Trophoblast cell (in vitro differentiated cells and primary cell): ENCODE data around the gene HGFAC.

Experiments
- DNase-seq, 2 donors: peaks; one replicate each; pipeline ENCODE4 v3.0.0-alpha.2; 2016
- H2AFZ ChIP-seq: 2 replicates; pipeline ENCODE4 v1.6.1; 2013; ENCODE audit warnings: low read length, moderate library complexity, mild to moderate bottlenecking; ENCODE audit not compliant: insufficient read depth, poor library complexity
- H2AK5ac ChIP-seq: 2 replicates; pipeline ENCODE4 v1.6.1; 2013; ENCODE audit warnings: mild to moderate bottlenecking, low read length
- H2BK120ac ChIP-seq: 2 replicates; pipeline ENCODE4 v1.6.1; 2013; ENCODE audit warnings: low read length, mild to moderate bottlenecking, moderate library complexity; ENCODE audit not compliant: insufficient read depth, poor library complexity
- H2BK12ac ChIP-seq: 2 replicates; pipeline ENCODE4 v1.6.1; 2013; ENCODE audit warnings: mild to moderate bottlenecking, low read length, moderate library complexity
- H2BK5ac ChIP-seq: 2 replicates; pipeline ENCODE4 v1.6.1; 2013; ENCODE audit warnings: low read length, low read depth, moderate library complexity, mild to moderate bottlenecking; ENCODE audit not compliant: poor library complexity
- H3K14ac ChIP-seq: 2 replicates; pipeline ENCODE4 v1.6.1; 2013; ENCODE audit warnings: mild to moderate bottlenecking, low read length
- H3K18ac ChIP-seq: 2 replicates; pipeline ENCODE4 v1.6.1; 2013; ENCODE audit warnings: mild to moderate bottlenecking, low read length
- H3K23ac ChIP-seq: 2 replicates; pipeline ENCODE4 v1.6.1; 2013; ENCODE audit warnings: low read length
- H3K27ac ChIP-seq: 2 replicates; pipeline ENCODE4 v1.5.1; 2013; ENCODE audit warnings: low read depth, mild to moderate bottlenecking, inconsistent platforms, low read length, moderate library complexity
- H3K27me3 ChIP-seq: 2 replicates; pipeline ENCODE4 v1.6.1; 2013; ENCODE audit warnings: inconsistent platforms, mild to moderate bottlenecking, low read length, moderate library complexity; ENCODE audit not compliant: insufficient read depth
- H3K36me3 ChIP-seq, 2 experiments: 1 replicate in 1 of 2; 2 replicates in 1 of 2; pipeline ENCODE4 v1.6.1; 2013; ENCODE audit warnings: low read length in 2 of 2, mild to moderate bottlenecking in 2 of 2, moderate library complexity in 1 of 2; ENCODE audit not compliant: insufficient read depth in 2 of 2, control insufficient read depth in 1 of 2
- H3K4ac ChIP-seq: 2 replicates; pipeline ENCODE4 v1.6.1; 2013; ENCODE audit warnings: low read depth, mild to moderate bottlenecking, low read length, moderate library complexity
- H3K4me1 ChIP-seq, 2 experiments: 1 replicate in 1 of 2; 2 replicates in 1 of 2; pipeline ENCODE4 v1.6.1; 2013; ENCODE audit warnings: low read length in 2 of 2, mild to moderate bottlenecking in 2 of 2, moderate library complexity in 1 of 2; ENCODE audit not compliant: insufficient read depth in 2 of 2, control insufficient read depth in 1 of 2
- H3K4me2 ChIP-seq: 2 replicates; pipeline ENCODE4 v1.6.1; 2013; ENCODE audit warnings: inconsistent platforms, mild to moderate bottlenecking, low read length, moderate library complexity
- H3K4me3 ChIP-seq: 2 replicates; pipeline ENCODE4 v1.5.1; 2013; ENCODE audit warnings: mild to moderate bottlenecking, low read depth, low read length, inconsistent platforms
- H3K79me1 ChIP-seq: one replicate; pipeline ENCODE4 v1.6.1; 2013; ENCODE audit warnings: low read length
- H3K79me2 ChIP-seq: 2 replicates; pipeline ENCODE4 v1.6.1; 2013; ENCODE audit warnings: low read length, mild to moderate bottlenecking; ENCODE audit not compliant: control insufficient read depth, insufficient read depth, poor library complexity
- H3K9ac ChIP-seq: 2 replicates; pipeline ENCODE4 v1.6.1; 2013; ENCODE audit warnings: mild to moderate bottlenecking, low read length
- H3K9me3 ChIP-seq: 2 replicates; pipeline ENCODE4 v1.6.1; 2013; ENCODE audit warnings: low read depth, mild to moderate bottlenecking, control low read depth, inconsistent platforms, low read length; ENCODE audit not compliant: insufficient read depth
- H4K12ac ChIP-seq: 2 replicates; pipeline ENCODE4 v1.6.1; 2013; ENCODE audit warnings: low read depth, mild to moderate bottlenecking, low read length, moderate library complexity
- H4K8ac ChIP-seq: 2 replicates; pipeline ENCODE4 v1.6.1; 2013; ENCODE audit warnings: low read depth, mild to moderate bottlenecking, low read length, moderate library complexity
- H4K91ac ChIP-seq: one replicate; pipeline ENCODE4 v1.6.1; 2013; ENCODE audit warnings: low read depth, mild to moderate bottlenecking, low read length, moderate library complexity
- WGBS: extraction: QIAGEN DNeasy Blood & Tissue Kit; methylation state at CpG from one replicate; pipeline ENCODE4 v1.1.7; 2013; ENCODE audit warnings: missing lambda C conversion rate; ENCODE audit not compliant: insufficient read length, insufficient coverage; ENCODE audit errors: extremely low coverage; 5-methylcytosine and 5-hydroxymethylcytosine counted together

The HGFAC gene

DNA sequence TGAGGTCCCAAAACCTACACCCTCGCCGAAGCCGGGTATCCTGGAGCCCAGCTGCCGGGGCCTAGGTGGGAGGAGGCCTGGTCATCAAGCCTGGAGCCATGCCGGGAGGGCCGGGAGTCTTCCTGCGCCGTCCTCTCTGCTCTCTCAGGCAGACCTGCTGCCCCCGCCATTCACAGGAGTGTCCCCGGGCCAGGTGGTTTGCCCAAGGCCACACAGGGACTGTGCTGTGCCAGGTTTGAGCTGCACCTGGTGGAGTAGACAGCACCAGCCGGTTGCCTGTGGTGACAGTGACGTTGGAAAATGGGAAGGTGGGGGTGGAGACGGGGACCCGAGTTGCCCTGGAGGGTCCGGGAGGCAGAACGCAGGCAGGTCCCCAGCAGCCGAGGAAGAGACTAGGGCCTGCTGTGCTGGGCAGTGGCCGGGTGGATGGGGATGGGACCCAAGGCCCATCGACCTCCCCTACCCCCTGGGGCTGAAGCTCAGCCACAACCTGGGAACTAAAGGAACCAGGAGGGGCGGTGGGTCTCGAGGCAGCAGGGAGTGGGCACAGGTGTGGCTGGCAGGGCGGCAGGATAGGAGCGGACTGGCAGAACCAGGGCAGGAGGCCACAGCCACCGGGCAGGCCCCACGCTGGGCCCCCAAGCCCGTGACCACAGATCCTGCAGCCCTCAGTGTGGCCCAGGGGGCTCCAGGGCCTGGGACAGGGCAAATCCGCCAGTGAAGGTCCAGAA lies 30.8 kb downstream of the HGFAC start:
- Histone ChIP-seq H3K14ac (no peak overlapping the region), H4K91ac (no peak overlapping the region), H3K36me3 (no peaks in the 10 kb centered on the region), H3K4me1 (no peaks in the 10 kb centered on the region), H3K4me3 (no peak overlapping the region), H3K79me1 (no peaks in the 10 kb centered on the region), H2AK5ac (no peak overlapping the region), H3K27ac (no peak overlapping the region), H2BK5ac (no peak overlapping the region), H3K18ac (no peak overlapping the region), H3K27me3 (no peaks in the 10 kb centered on the region), H3K4ac (no peak overlapping the region), H3K4me2 (no peak overlapping the region), H3K9ac (no peak overlapping the region), H2AFZ (no peak overlapping the region), H4K12ac (no peak overlapping the region), H2BK12ac (no peak overlapping the region), H2BK120ac (no peak overlapping the region), H3K23ac (no peak overlapping the region), H4K8ac (no peak overlapping the region), H3K9me3 (peaks cover 12% of the 10 kb centered on the region), H3K79me2 (no peaks in the 10 kb centered on the region)
- no peak for DNase-seq
- WGBS, result no CpG with 5 or more reads among the region's 27 CpGs

DNA sequence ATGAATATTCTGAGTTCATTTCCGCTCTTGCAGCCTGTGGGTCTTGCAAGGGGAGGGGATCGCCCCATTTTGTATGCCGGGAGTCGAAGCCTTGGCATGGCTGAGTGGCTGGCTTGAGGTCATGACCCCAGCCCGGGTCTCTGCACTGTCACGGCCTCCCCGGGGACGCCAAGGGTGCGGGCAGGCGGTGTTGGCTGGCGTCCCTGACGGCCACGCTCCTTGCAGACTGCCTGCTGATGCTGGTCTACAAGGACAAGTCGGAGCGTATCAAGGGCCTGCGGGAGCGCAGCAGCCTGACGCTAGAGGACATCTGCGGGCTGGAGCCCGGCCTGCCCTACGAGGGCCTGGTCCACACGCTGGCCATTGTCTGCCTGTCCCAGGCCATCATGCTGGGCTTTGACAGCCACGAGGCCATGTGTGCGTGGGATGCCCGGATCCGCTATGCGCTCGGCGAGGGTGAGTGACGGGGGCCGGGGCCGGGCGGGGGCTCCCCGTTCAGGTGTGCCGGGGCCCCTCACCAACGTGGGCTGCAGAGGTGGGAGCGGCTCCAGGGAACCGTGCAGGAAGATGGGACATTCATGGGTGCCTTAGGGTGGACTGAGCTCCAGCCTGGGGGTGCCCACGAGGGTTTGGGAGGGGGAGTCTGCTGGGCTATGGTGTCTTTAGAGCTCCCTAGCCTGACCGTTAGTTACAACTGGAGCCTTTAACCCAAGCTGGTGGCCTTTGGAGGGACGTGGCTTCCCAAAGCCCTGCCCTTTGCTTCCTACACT lies 31.6 kb downstream of the HGFAC start:
- no peak for DNase-seq
- Histone ChIP-seq H3K4ac (no peak overlapping the region), H3K23ac (no peak overlapping the region), H3K4me2 (no peak overlapping the region), H2AFZ (no peak overlapping the region), H2BK12ac (no peak overlapping the region), H2AK5ac (no peak overlapping the region), H3K27ac (no peak overlapping the region), H3K79me1 (no peaks in the 10 kb centered on the region), H3K4me3 (no peak overlapping the region), H4K12ac (no peak overlapping the region), H2BK120ac (no peak overlapping the region), H3K27me3 (no peaks in the 10 kb centered on the region), H3K18ac (no peak overlapping the region), H3K9me3 (peaks cover 7% of the 10 kb centered on the region), H3K79me2 (no peaks in the 10 kb centered on the region), H2BK5ac (no peak overlapping the region), H4K8ac (no peak overlapping the region), H3K36me3 (no peaks in the 10 kb centered on the region), H4K91ac (no peak overlapping the region), H3K9ac (no peak overlapping the region), H3K4me1 (no peaks in the 10 kb centered on the region), H3K14ac (no peak overlapping the region)
- no CpG with 5 or more reads among the region's 41 CpGs for WGBS

DNA sequence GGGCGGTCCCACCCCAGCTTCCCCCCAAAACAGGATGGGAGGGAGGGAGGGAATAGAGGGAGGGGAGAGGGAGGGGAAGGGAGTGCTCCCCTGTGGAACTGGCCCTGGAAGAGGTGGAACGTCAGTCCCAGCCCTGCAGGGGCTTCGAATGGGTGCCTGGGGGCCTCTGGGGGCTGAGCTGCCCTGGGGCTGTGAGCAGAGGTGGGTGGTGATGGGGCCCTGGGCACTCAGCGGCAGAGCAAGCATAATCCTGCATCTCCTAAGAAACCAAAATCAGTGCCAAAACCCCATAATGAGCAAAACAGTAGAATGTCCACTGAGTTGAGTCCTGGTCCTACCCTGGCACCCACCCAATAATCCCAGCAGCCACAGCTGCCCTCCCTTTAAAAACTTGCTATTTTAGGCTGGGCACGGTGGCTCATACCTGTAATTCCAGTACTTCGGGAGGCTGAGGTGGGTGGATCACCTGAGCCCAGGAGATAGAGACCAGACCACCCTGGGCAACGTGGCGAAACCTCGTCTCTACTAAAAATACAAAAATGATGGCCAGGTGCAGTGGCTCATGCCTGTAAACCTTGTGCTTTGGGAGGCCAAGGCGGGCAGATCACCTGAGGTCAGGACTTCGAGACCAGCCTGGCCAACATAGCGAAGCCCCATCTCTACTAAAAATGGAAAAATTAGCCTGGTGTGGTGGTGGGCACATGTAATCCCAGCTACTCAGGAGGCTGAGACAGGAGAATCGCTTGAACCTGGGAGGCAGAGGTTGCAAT lies 32.4 kb downstream of the HGFAC start:
- Histone ChIP-seq H3K36me3 (no peaks in the 10 kb centered on the region), H4K12ac (no peak overlapping the region), H3K18ac (no peak overlapping the region), H3K14ac (no peak overlapping the region), H2AFZ (no peak overlapping the region), H3K4me3 (no peak overlapping the region), H3K4ac (no peak overlapping the region), H3K27ac (no peak overlapping the region), H2BK5ac (no peak overlapping the region), H3K9ac (no peak overlapping the region), H3K4me2 (no peak overlapping the region), H2BK12ac (no peak overlapping the region), H3K79me2 (no peaks in the 10 kb centered on the region), H4K91ac (no peak overlapping the region), H3K27me3 (no peaks in the 10 kb centered on the region), H3K4me1 (no peaks in the 10 kb centered on the region), H3K23ac (no peak overlapping the region), H4K8ac (no peak overlapping the region), H3K9me3 (no peaks in the 10 kb centered on the region), H3K79me1 (no peaks in the 10 kb centered on the region), H2AK5ac (no peak overlapping the region), H2BK120ac (no peak overlapping the region)
- DNase-seq, result no peak
- no CpG with 5 or more reads among the region's 13 CpGs for WGBS

DNA sequence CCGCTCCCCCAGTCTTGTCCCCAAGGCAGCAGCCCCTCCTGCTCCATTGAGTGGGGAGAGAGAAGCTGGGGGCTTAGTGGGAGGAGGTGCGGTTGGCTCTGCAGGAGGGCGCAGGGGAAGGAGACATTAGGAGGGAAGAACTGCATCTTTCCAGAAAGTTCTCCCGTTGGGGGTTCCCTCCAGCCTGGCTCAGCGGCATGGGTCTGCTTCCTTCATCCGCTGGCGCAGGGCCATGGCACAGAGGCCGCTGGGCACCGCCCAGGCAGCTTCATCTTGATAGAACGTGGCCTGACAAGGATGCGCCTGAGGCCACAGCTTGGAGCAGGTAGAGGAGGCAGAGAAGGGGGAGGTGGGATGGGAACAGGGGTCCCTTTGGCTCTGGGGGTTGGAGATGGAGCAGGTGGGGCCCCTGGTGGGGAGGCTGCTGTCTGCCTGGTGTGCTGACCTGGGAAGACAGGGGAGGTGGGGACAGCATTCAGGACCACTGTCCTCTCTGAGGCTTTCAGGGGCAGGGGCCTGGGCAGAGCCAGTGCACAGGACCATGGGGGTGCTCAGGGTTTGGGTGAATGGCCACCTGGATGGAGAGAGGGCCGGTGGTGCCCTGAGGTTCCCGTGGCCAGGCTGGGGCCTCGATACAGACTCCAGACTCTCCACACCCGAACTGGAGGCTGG lies 33.4 kb downstream of the HGFAC start:
- H3K14ac ChIP-seq, result no peak overlapping the region
- no peak for DNase-seq
- no peak overlapping the region for H3K9ac ChIP-seq
- H4K12ac ChIP-seq, result no peak overlapping the region
- no peaks in the 10 kb centered on the region for H3K9me3 ChIP-seq
- no peak overlapping the region for H2AFZ ChIP-seq
- H3K4me2 ChIP-seq, result no peak overlapping the region
- no peaks in the 10 kb centered on the region for H3K79me2 ChIP-seq
- H2AK5ac ChIP-seq, result no peak overlapping the region
- no CpG with 5 or more reads among the region's 15 CpGs for WGBS
- no peaks in the 10 kb centered on the region for H3K36me3 ChIP-seq
- H3K4me3 ChIP-seq, result no peak overlapping the region
- no peaks in the 10 kb centered on the region for H3K27me3 ChIP-seq
- H3K4me1 ChIP-seq, result no peaks in the 10 kb centered on the region
- H3K23ac ChIP-seq, result no peak overlapping the region
- no peaks in the 10 kb centered on the region for H3K79me1 ChIP-seq
- no peak overlapping the region for H3K4ac ChIP-seq
- H4K8ac ChIP-seq, result no peak overlapping the region
- no peak overlapping the region for H4K91ac ChIP-seq
- no peak overlapping the region for H2BK12ac ChIP-seq
- no peak overlapping the region for H2BK120ac ChIP-seq
- no peak overlapping the region for H3K27ac ChIP-seq
- H2BK5ac ChIP-seq, result no peak overlapping the region
- no peak overlapping the region for H3K18ac ChIP-seq
